Stimulated activated CD8-positive, alpha-beta memory T cell treated with anti-CD3 and anti-CD28 coated beads, Interleukin-4, amount 100 ng/mL, for 48 hours (primary cell): ENCODE results near the gene MADD.

Source experiments
- DNase-seq: peaks from one replicate; pipeline ENCODE4 v3.0.0-alpha.2; 2020

Gene MADD

GRCh38 chr11:47253660-47254059, 16.3 kb upstream of the MADD start:
- DNase-seq, result no peak

GRCh38 chr11:47254386-47254785, 15.5 kb upstream of the MADD start:
- no peak for DNase-seq

GRCh38 chr11:47256374-47256773, 13.6 kb upstream of the MADD start:
- DNase-seq, result no peak

- DNase-seq, result no peak
Observed at GRCh38 chr11:47257177-47257516, 12.8 kb upstream of the MADD start.

GRCh38 chr11:47257517-47258316, 12.2 kb upstream of the MADD start, which contains the start of gene NR1H3:
Gene NR1H3, plus strand, starts transcription at chr11:47257996. Its CDS starts 1,221 bp downstream, at chr11:47259217.
- no peak for DNase-seq

- DNase-seq, result no peak
Observed at GRCh38 chr11:47258317-47258902, 11.5 kb upstream of the MADD start.

GRCh38 chr11:47259232-47259977, 10.5 kb upstream of the MADD start:
- peak; percentile 61 for DNase-seq

GRCh38 chr11:47260366-47260765, 9.6 kb upstream of the MADD start:
- DNase-seq, result no peak

- DNase-seq, result no peak
Observed at GRCh38 chr11:47261291-47261800, 8.6 kb upstream of the MADD start.

- DNase-seq, result no peak
Observed at GRCh38 chr11:47264119-47264518, 5.8 kb upstream of the MADD start.

- no peak for DNase-seq
Observed at GRCh38 chr11:47264521-47264920, 5.4 kb upstream of the MADD start.

GRCh38 chr11:47267876-47268275, 2.1 kb upstream of the MADD start:
- DNase-seq, result no peak

GRCh38 chr11:47268448-47269001, 1.4 kb upstream of the MADD start:
- no peak for DNase-seq

- peak; percentile 86 for DNase-seq
Observed at GRCh38 chr11:47269002-47269828, 718 bp upstream of the MADD start.

- peak; percentile 43 for DNase-seq
Observed at GRCh38 chr11:47270331-47271271, 668 bp downstream of the MADD start.

GRCh38 chr11:47271328-47271727, 1.4 kb downstream of the MADD start:
- peak; percentile 32 for DNase-seq

- DNase-seq, result no peak
Observed at GRCh38 chr11:47271961-47272661, 2.2 kb downstream of the MADD start.

- no peak for DNase-seq
Observed at GRCh38 chr11:47272706-47273105, 2.8 kb downstream of the MADD start.

- DNase-seq, result no peak
Observed at GRCh38 chr11:47274495-47275235, 4.7 kb downstream of the MADD start.

- no peak for DNase-seq
Observed at GRCh38 chr11:47276923-47277322, 7.0 kb downstream of the MADD start.
